HG02970 (cell line): ENCODE data around the gene MSX1.

Experiments used
- ATAC-seq: cut with Tn5 transposase; IDR thresholded peaks from one replicate; pipeline ENCODE4 v1.9.1; 2021; ENCODE audit warnings: mild to moderate bottlenecking, moderate library complexity, moderate number of reproducible peaks; ENCODE audit not compliant: unreplicated experiment, low FRiP score

The MSX1 gene

GRCh38 chr4:4856071-4857000 lies 3.1 kb upstream of the MSX1 start:
- ATAC-seq, result no peak

GRCh38 chr4:4857001-4857808 lies 2.3 kb upstream of the MSX1 start:
- no peak for ATAC-seq

GRCh38 chr4:4857809-4858508 lies 1.5 kb upstream of the MSX1 start:
- no peak for ATAC-seq

- no peak for ATAC-seq
Measured at GRCh38 chr4:4858527-4859324, 739 bp upstream of the MSX1 start.

- ATAC-seq, result peak; percentile 29
Measured at GRCh38 chr4:4859799-4860599, 534 bp downstream of the MSX1 start.

GRCh38 chr4:4860600-4861389 lies 1.3 kb downstream of the MSX1 start:
- ATAC-seq, result no peak

GRCh38 chr4:4861390-4862018 lies 2.0 kb downstream of the MSX1 start:
- no peak for ATAC-seq

- no peak for ATAC-seq
Measured at GRCh38 chr4:4862071-4862551, 2.6 kb downstream of the MSX1 start.

GRCh38 chr4:4862665-4863482 lies 3.4 kb downstream of the MSX1 start:
- ATAC-seq, result no peak

- ATAC-seq, result no peak
Measured at GRCh38 chr4:4864443-4864939, 5.0 kb downstream of the MSX1 start.

GRCh38 chr4:4864940-4865704 lies 5.7 kb downstream of the MSX1 start:
- ATAC-seq, result no peak

GRCh38 chr4:4865705-4866123 lies 6.2 kb downstream of the MSX1 start:
- ATAC-seq, result no peak

GRCh38 chr4:4866124-4866865 lies 6.8 kb downstream of the MSX1 start:
- ATAC-seq, result no peak

- no peak for ATAC-seq
Measured at GRCh38 chr4:4866866-4867374, 7.5 kb downstream of the MSX1 start.

GRCh38 chr4:4867375-4868039 lies 8.0 kb downstream of the MSX1 start:
- ATAC-seq, result no peak
